ENCODE data around the gene YIPF1.

- no peak for TF ChIP-seq CTCF (IDR thresholded peaks at IDR 0.05 in 2 of 3, conservative IDR thresholded peaks at IDR 0.05 in 1 of 3; ENCODE audit: control insufficient read depth in 2 of 3, extremely low read depth in 1 of 3, insufficient read depth in 1 of 3, low read depth in 3 of 3, low read length in 3 of 3)
- TF ChIP-seq TCF3 (IDR thresholded peaks at IDR 0.05; ENCODE audit: borderline replicate concordance, insufficient read depth, low read depth, low read length), result no peak
- TF ChIP-seq SMC3 (IDR thresholded peaks at IDR 0.05; ENCODE audit: borderline replicate concordance, low read length), result no peak
- no peak for TF ChIP-seq USF2 (IDR thresholded peaks at IDR 0.05; ENCODE audit: borderline replicate concordance, low read depth, low read length)
- no peak for TF ChIP-seq HCFC1 (IDR thresholded peaks at IDR 0.05; ENCODE audit: low read length)
- TF ChIP-seq EZH2 (IDR thresholded peaks at IDR 0.05; ENCODE audit: borderline replicate concordance, control insufficient read depth, low read depth, low read length), result no peak
- TF ChIP-seq NR2F1 (conservative IDR thresholded peaks at IDR 0.05), result no peak
These were observed 44.7 kb upstream of the YIPF1 start for GRCh38 chr1:53934170-53934765.
